ENCODE data around the gene DCP2.
"Not testable (repeated sequence)": the region's sequence is repeated elsewhere in the genome, so short reads cannot be mapped to it uniquely, and the experiment has no call there.

Gene DCP2

GRCh38 chr5:112976432-112977309 is at the start of gene DCP2:
DCP2 (plus strand) TSS chr5:112976798; CDS start chr5:112976934, 136 bp downstream.
- DNase-seq (ENCODE audit: low spot score) = peak; percentile 95

GRCh38 chr5:112929336-112930081 is 47.1 kb upstream of the DCP2 start:
- no peak for DNase-seq (ENCODE audit: low spot score)

- DNase-seq (ENCODE audit: low spot score) = no peak
Measured at GRCh38 chr5:112930082-112930344, 46.6 kb upstream of the DCP2 start.

- no peak for DNase-seq (ENCODE audit: low spot score)
Measured at GRCh38 chr5:112931473-112931872, 45.1 kb upstream of the DCP2 start.

- DNase-seq (ENCODE audit: low spot score) = no peak
Measured at GRCh38 chr5:112933105-112933504, 43.5 kb upstream of the DCP2 start.

GRCh38 chr5:112933651-112934365 is 42.8 kb upstream of the DCP2 start:
- peak; percentile 35 for DNase-seq (ENCODE audit: low spot score)

- DNase-seq (ENCODE audit: low spot score) = no peak
Measured at GRCh38 chr5:112934366-112934663, 42.3 kb upstream of the DCP2 start.

GRCh38 chr5:112935675-112936074 is 40.9 kb upstream of the DCP2 start:
- DNase-seq (ENCODE audit: low spot score) = no peak

- DNase-seq (ENCODE audit: low spot score) = no peak
Measured at GRCh38 chr5:112938286-112938685, 38.3 kb upstream of the DCP2 start.

- DNase-seq (ENCODE audit: low spot score) = no peak
Measured at GRCh38 chr5:112940670-112941069, 35.9 kb upstream of the DCP2 start.

GRCh38 chr5:112948458-112948857 is 28.1 kb upstream of the DCP2 start:
- DNase-seq (ENCODE audit: low spot score) = no peak

- no peak for DNase-seq (ENCODE audit: low spot score)
Measured at GRCh38 chr5:112951124-112951702, 25.4 kb upstream of the DCP2 start.

GRCh38 chr5:112956606-112957005 is 20.0 kb upstream of the DCP2 start:
- no peak for DNase-seq (ENCODE audit: low spot score)

- no peak for DNase-seq (ENCODE audit: low spot score)
Measured at GRCh38 chr5:112957036-112957808, 19.4 kb upstream of the DCP2 start.

GRCh38 chr5:112958093-112959088 is 18.2 kb upstream of the DCP2 start:
- peak; percentile 87 for DNase-seq (ENCODE audit: low spot score)

- peak; percentile 39 for DNase-seq (ENCODE audit: low spot score)
Measured at GRCh38 chr5:112959872-112960271, 16.7 kb upstream of the DCP2 start.

GRCh38 chr5:112960315-112960714 is 16.3 kb upstream of the DCP2 start:
- no peak for DNase-seq (ENCODE audit: low spot score)

- no peak for DNase-seq (ENCODE audit: low spot score)
Measured at GRCh38 chr5:112960863-112961504, 15.6 kb upstream of the DCP2 start.

- not testable (repeated sequence) for DNase-seq (ENCODE audit: low spot score)
Measured at GRCh38 chr5:112963374-112963733, 13.2 kb upstream of the DCP2 start.

- DNase-seq (ENCODE audit: low spot score) = no peak
Measured at GRCh38 chr5:112965733-112966306, 10.8 kb upstream of the DCP2 start.

All from AG08396 (cell line).